Hepatic stellate cell (primary cell): Measurements from ENCODE around the gene SORCS2.

Source experiments
- DNase-seq: peaks from one replicate; pipeline ENCODE4 v3.0.0; 2011; ENCODE audit warnings: low spot score

SORCS2 gene

DNA sequence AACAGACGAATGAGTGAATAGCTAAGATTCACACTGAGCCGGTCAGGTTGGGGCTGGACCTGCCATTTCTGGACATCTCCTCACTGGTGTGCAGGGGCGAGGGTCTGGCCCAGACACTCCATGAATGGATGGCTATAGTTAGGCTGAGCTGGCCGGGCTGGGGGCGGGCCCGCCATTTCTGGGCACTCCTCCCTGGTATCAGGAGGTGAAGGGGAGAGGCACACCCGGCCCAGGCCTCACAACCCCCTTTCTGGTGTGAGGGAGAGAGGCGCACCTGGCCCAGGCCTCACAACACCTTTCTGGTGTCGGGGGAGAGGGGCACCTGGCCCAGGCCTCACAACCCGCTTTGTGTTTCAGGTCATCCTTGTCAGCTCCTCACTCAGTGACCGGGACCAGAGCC is 445.6 kb downstream of the SORCS2 start:
- no peak for DNase-seq

DNA sequence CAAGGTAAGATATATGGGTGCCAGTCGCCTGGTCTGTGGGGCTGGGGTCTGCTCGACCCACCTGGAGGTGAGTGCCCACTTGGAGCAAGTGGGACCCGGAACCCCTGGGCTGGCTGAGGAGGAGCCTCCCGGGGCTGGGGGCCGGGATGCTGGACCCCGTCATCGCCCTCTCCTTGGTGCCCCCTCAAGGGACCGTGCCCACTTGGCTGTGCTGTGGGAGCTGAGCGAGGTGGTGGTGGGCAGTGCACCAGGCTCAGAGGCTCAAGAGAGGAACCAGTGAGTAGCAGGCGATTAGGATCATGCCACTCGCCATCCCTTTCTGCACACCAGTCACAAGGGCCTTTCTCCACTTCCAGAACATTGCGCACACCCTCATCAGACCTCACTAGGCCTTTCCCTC is 446.2 kb downstream of the SORCS2 start:
- no peak for DNase-seq

DNA sequence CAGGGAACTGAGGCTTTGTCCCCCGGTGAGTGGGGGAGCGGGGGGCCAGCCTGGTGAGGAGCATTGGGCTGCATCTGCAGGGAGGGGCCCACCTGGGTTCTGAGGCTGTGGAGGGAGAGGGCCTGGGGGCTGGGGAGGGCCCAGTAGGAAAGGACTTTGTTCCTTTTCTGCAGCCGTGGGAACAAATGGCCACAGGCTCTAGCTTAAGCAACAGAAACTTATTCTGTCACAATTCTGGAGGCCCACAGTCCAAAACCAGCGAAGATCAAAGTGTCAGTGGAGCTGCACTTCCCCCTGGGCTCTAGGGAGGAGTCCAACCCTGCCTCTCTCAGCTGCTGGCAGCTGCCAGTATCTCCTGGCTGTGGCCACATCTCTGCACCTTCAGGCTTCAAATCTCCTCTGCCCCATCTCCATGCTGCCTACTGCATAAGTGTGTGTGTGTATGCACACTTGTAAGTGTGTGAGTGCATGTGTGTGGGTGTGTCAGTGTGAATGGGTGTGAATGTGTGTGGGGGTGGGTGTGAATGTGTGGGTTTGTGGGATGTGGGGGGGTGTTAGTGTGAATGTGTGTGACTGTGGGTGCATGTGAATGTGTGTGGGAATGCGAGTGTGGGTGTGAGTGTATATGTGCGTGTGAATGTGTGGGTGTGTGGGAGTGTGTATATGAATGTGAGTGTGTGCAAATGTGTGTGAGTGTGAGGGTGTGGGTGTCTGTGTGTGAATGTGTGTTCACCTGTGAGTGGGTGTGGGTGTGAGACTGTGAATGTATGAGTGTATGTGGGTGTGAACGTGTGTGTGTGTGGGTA is 446.8 kb downstream of the SORCS2 start:
- DNase-seq: no peak

DNA sequence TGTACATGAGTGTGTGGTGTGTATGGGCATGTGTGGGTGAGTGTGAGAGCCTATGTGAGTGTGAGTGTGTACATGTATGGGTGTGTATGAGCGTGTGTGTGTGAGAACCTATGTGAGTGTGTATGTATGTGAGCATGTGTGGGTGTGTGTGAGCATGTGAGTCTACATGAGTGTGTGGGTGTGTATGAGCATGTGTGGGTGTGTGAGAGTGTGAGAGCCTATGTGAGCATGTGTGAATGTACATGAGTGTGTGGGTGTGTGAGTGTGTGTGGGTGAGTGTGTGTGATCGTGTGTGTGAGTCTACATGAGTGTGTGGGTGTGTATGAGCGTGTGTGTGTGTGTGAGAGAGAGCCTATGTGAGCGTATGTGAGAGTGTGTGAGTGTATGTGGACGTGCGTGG is 447.8 kb downstream of the SORCS2 start:
- DNase-seq: no peak

DNA sequence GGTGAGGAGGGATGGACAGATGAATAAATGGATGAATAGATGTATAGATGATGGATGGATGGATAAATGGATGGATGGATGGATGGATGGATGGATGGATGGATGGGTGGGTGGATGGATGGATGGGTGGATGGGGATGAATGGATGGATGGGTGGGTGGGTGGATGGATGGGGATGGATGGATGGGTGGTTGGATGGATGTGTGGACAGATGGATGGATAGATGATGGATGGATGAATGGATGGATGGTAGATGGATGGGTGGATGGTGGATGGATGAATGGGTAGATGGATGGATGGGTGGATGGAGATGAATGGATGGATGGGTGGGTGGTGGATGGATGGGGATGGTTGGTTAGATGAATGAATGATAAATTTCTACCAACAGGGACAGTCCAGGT is 449.4 kb downstream of the SORCS2 start:
- no peak for DNase-seq

DNA sequence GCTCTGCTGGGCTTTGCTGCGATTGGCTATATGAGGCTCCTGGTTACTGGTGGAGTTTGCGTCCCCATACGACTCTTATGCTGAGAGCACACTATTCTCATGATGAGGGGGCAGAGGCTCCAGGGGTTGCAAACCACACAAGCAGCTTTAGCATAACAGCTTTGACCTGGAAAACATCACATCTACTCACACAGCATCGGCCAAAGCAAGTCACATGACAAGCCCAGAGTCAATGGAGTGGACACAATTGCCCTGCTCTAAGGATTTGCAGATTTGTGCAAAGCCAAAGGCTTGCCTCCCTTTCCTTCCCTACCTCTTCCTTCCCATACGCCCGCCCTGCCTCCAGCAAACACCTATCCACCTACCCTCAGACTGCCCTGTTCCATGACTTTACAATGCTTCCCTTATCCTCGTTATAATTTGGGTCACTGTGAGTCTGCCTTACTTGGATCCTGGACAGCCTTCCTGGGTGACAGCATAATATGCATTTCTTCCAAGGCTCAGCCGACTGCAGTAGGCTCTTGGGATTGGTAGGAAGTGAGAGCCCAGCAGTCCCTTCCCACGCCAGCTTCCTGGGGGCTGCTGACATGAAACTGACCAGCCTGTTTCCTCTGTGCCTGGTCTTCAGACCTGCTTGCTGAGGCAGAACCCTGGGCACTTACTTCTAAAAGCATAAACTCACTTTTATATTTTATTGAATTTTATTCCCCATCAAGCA is 450.6 kb downstream of the SORCS2 start:
- DNase-seq: no peak

DNA sequence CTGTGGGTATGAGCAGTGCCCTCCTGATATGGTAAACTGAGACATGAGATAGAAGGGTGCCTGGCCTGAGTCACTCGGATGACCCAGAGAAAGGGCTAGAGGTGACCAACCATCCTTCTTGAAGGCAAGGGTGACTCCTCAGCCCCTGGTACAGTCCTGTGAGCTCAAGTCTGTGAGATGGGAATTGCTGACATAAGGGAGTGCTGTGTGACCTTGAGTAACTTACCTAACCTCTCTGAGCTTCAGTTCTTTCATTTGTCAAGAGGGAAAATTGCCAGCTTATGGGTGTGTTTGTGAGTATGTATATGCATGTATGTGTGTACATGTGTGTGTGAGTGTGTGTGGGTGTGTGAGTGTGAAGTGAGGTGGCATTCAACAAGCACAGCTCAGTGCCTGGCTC is 452.8 kb downstream of the SORCS2 start:
- no peak for DNase-seq

DNA sequence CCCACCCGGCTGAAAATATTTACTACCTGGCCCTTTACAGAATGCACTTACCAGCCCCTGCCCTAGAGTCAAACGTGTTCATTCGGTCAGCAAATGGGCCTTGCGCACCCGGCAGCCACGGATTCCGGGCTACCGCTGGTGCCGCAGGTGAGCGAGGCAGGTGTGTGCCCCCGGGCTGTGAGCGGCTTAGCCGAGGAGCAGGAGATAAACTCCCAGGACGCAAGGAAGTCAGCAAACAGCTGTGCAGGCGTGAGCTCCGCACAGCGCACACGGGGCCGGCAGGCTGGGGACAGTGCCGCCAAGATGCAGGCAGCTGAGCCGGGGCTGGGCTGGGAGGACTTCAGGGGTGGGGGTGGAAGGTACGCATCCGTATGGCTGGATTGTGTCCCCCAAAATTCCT is 453.6 kb downstream of the SORCS2 start:
- no peak for DNase-seq

DNA sequence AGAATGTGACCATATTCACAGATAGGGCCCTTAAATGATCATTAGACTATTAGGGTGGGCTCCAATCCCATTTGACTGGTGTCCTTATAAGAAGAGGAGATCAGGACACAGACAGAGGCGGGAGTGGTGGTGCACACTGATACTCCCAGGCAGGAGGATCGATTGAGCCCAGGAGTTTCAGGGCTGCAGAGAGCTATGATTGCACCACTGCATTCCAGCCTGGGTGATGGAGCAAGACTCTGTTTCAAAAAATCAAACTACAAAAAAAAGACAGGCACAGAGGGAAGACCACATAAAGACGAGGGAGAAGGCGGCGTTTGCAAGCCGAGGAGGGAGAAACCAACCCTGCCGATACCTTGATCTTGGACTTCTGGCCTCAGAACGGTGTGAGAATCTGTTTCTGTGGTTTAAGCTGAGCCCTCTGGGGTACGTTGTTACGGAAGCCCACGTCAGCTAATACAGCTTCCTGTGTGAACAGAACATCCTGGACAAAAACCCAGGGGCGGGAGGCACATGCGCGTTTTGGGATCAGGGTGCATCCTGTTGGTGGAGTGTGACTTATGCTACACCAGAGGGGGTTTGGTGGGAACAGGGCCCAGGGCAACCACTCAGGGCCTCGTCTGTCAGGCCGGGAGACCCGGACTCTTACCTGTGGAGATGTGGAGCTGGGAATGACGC is 454.2 kb downstream of the SORCS2 start:
- no peak for DNase-seq

DNA sequence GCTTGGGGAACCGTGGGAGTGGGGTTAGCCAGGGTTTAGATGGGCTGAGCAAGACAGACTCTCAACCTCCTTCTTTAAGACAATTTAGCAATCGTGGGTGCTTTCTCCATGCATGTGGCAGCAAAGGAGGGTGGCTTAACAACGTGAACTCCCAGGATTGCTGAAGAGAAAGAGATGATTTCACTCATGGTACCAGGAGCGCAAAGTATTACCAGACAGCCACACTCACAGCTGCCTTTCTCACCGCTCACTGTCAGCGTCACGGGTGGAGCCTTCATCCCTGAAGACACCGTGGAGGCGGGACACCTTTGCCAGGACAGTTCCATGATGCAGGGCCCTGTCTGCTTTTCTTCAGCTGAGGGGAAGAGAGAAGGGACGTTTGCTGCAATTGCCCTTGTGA is 454.8 kb downstream of the SORCS2 start:
- DNase-seq: no peak

DNA sequence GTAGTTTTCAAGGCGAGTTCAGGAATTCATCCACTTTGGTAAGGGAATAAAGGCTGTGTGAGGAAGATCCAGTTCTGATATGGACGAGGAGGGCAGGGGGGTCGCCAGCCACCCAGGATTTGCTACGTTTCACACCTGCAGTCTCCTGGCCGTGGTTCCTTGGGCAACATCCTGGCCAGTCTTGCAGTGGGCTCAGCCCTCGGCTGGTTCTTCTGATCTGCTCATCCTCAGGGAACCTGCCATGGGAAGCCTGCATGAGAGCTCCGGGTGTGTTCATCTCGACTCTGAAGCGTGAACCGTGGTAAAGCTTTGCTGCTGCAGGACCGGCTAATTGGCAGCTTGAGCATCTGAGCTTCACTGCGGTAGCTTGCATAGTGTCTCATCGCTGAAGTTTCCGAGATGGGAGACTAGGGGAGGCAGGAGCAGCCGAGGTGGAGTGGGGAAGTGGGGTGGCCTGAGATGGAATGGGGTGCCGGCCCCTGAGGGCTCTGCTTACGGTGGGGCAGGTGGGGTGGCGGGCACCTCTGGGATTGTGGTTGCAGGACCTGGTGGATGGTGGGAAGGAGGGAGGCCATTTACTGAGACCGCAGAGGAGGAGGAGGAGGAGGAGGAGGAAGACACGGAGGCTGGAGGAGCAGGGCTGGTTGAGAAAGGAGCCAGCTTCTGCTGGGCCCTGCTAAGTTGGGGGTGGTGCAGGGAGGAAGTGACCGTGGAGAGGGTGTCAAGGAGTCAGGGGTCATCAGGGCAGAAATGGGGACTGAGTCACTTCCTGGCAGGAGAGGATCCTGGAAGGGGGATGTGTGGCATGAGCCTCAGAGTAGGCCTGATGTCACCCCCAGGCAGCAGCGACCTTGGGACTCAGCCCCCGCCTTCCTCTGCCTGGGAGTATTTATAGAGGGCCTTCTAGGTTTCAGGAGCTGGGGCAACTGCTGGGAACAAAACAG is 455.5 kb downstream of the SORCS2 start:
- DNase-seq: peak; percentile 86

DNA sequence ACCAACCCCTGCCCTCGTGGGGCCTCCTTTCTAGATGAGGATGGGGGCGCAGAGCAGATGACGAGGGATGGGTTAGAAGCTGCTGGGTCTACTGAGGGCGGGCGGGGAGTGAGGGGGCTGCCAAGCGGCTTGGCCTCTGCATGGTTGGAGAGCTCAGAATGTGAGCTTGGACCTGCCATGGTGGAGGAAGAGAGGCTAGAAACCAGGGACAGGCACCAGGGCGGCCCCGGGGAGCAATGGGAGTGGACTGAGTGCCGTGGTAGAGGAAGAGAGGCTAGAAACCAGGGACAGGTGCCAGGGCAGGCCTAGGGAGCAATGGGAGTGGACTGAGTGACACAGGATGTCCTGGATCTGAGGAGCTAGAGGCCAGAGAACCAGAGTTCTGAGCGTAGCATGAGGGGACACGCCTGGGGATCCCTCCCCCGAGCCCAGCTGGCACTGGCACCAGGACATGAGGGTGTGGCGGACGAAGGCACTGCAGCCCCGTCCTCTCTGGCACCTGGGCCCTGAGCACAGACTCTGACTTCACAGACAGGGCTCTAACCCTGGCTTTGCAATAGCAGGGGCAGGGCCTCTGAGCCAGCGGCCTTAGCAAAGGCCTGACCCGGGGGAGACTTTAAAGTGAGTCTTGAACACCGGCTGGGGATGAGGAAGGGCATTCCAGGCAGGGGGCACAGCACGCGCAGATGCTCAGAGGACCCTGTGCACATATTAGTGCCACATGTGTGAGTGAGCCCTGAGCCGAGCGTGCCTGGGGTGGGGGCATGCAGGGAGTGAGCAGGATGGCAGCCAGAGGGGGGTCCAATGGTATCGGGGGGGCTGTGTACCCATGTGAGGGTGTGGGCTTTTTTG is 456.4 kb downstream of the SORCS2 start:
- no peak for DNase-seq

DNA sequence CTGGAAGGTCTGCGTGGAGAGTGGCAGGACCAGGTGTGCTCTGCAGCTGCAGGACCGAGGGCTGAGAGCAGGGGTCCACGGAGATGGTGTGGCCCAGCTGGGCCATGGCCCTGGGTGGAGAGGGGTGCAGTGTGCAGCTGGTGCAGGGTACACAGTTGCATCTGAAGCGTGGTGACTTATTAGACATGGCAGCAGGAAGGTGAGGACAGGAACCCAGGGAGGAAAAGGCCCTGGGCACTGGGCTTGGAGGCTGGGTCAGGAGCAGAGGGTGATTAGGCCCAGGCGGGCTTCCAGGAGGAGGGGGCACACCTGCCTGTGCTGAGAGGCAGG is 457.0 kb downstream of the SORCS2 start:
- no peak for DNase-seq

DNA sequence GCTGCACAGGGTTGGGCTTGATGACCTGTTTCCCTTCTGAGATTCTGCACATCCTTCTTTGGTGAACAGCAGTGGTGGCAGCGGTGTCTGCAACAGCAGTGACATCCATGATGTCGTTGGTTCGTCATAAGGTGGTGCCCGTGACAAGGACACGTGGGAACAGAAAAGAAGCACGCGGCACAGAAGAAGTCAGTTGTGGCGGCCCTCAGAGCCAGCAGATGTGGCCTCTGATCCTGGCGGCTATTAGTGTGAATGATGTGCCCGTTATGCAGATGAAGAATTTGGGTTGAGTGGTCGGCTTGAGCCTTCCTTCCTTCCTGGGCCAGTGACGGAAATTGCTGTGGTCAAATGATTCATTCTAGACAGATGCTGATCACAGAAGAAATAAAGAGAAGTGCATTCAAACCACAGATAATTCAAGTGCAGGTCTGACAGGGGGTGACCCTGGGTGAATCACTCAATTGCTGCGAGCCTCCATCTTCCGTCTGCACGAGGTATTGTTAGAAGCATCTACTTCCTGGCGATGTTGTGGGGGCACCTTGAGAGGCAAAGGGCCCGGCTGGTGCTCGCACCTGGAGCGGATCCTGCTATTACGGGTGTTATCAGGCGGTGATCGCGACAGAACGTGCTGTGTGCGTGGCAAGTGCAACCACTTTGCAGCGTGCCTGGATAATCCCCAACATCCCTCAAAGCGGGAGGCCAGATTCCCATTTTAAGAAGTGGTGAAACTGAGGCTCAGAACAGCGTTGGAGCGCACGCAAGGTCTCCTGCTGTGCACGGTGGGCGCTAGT is 457.6 kb downstream of the SORCS2 start:
- DNase-seq: peak; percentile 96

DNA sequence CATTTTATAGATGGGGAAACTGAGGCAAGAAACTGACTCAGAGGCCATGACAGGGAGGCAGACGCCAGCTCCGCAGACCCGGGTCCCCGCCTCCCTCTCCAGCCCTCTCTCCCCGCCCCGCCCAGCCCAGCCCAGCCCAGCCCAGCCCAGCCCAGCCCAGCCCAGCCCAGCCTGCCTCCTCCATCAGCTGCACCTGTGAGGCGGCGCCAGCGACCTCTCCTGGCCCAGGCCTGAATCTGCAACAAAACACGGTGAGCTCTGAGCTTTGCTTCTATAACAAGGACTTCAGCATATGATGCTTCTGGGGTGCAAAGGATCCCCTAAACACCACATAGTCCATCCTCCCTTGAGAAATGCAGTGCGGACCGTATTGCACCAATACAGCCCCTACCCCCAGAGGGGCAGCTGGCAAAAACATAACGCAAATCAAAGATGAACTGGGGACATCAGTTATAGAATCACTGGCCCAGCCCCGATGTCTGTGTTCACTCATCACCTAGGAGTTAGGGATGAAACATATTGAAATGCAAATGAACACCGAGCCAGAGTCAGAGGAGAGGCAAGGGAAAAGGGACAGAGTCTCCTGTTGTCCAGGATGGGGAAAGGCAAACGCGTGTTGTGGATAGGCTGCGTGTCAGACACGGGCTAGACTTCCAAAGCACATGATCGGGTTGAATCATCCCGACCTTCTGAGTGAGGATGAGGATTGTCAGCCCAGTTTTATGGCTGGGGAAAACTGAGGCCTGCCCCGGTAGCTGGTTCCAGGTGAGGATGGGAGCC is 458.5 kb downstream of the SORCS2 start:
- DNase-seq: no peak

DNA sequence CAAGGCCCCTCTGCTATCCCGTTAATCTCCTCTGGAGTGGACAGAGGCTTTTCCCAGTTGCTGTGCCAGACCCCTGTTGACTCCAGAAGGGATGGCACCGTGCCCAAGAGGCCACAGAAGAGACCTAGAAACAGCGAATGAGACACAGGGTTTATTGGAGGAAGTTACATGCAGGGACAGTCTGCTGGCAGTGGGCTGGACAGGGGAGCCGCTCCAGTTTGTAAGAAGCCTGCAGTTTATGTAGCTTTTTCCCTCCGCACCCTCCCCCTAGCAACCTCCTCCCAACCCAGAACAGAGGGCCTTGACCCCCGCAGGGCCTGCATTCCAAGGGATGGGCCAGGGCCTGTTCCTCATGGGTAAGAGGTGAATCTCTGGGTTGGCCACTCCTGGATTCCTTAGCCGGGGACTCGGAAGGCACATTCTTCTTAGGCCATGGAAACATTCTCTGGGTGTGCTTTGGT is 459.2 kb downstream of the SORCS2 start:
- DNase-seq: no peak

DNA sequence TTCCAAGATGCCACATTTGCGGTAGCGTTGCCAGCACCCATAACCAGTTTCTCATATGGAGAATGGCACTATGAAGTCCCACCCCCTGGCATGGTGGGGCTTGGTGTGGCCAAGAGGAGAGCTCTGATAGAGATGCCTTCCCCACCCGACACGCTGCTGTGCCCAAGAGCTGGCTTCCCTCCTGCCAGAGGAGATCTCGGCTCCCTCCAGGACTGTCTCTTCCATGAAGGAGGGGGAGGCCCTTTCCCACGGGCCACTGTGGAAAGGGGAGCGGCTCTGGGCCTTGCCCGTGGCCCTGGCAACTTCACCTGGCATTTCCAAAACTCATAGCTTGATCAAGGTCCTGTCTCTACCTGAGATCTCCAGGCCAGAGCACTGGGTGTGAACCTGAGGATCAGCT is 459.7 kb downstream of the SORCS2 start:
- no peak for DNase-seq

DNA sequence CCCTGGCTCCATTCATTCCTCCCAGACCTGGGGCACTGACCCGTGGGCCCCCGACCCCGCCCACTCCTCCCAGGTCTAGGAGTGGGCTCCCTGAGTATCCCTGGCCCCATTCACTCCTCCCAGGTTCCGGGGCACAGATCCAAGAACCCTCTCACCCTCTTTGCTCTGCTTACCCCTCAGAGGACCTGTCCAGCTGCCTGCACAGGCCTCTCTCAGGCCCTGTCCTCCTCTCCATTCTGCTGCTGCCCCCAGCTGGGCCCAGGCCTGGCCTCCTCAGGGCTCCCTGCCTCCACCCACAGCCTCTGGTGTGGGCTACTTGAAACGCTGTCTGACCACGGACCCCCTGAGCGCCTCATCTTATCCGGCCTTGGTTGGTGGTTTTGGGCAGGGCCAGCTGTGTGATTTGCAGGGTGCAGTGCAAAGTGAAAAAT is 460.1 kb downstream of the SORCS2 start:
- DNase-seq: no peak

DNA sequence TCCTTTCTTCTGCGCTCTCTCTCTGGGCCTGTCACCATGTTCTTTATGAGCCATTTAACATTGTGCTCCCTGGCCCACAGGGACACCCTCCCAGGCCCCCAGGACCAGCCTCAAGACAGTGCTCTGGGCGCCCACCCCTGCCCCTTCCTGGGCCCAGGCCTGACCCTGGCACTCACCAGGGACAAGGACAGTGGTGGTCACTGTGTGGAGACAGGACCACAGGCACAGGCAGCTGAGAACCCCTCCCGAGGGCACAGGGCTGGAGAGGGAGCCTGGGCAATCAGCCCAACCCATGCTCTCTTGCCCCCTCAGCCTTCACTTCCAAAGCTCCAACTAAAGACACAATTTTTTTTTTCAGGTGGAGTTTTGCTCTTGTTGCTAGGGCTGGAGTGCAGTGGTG is 460.6 kb downstream of the SORCS2 start:
- no peak for DNase-seq
